ENCODE results near the gene MAP3K9. TPM values are rescaled to one million over a fixed set of nuclear protein-coding genes. Genes with fewer than 3 reads are reported as not detected.

Gene MAP3K9
- total RNA-seq, 4 donors from 2014 or later, result 0.29 to 2.8 (median 1.2) TPM

DNA sequence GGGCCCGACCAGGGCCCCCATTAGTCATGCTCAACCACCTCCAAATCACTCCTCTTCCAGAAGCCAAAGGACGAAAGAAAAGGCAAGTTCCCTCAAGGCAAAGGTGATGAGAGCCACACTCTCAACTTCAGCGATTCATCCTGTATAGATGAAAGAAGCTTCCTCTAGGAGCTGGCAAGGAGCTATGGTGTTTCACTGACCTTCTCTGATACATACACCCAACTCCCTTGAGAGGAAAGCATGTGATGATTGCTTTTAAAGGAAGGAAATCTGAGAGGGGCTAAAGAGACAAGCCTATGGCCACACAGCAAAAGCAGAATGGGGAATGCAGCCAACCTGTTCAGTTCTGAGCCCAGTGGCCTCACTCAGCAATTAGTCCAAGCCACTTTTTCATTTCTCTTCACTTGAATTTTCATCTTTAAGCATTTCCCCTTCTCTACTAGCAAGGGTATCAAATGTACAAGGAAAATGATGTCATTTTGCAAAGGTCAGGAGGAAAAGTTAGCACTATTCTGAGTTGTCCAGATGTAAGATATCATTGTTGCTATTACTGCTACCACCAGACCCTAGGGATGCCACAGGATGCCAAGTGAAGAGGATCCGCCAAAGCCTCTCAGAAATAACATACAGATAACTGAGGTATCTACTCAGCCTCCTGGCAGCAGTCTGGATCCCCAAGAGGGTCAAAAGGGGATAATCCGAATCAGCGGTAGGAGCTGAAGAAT, 82.5 kb downstream of the MAP3K9 start:
- intact Hi-C loops (cut with DNase I; ENCODE audit: low total_unique reads), result no loop called here
- Histone ChIP-seq H3K36me3 (no peaks in the 10 kb centered on the region), H3K9me3 (no peaks in the 10 kb centered on the region), H3K4me1 (no peaks in the 10 kb centered on the region), H3K4me3 (no peak overlapping the region), H3K27ac (no peak overlapping the region), H3K27me3 (no peaks in the 10 kb centered on the region)
- DNase-seq, result no peak
- no peak for TF ChIP-seq POLR2A (IDR thresholded peaks at IDR 0.05)
- TF ChIP-seq, protein P1, sequence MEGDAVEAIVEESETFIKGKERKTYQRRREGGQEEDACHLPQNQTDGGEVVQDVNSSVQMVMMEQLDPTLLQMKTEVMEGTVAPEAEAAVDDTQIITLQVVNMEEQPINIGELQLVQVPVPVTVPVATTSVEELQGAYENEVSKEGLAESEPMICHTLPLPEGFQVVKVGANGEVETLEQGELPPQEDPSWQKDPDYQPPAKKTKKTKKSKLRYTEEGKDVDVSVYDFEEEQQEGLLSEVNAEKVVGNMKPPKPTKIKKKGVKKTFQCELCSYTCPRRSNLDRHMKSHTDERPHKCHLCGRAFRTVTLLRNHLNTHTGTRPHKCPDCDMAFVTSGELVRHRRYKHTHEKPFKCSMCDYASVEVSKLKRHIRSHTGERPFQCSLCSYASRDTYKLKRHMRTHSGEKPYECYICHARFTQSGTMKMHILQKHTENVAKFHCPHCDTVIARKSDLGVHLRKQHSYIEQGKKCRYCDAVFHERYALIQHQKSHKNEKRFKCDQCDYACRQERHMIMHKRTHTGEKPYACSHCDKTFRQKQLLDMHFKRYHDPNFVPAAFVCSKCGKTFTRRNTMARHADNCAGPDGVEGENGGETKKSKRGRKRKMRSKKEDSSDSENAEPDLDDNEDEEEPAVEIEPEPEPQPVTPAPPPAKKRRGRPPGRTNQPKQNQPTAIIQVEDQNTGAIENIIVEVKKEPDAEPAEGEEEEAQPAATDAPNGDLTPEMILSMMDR (IDR thresholded peaks at IDR 0.05), result no peak

DNA sequence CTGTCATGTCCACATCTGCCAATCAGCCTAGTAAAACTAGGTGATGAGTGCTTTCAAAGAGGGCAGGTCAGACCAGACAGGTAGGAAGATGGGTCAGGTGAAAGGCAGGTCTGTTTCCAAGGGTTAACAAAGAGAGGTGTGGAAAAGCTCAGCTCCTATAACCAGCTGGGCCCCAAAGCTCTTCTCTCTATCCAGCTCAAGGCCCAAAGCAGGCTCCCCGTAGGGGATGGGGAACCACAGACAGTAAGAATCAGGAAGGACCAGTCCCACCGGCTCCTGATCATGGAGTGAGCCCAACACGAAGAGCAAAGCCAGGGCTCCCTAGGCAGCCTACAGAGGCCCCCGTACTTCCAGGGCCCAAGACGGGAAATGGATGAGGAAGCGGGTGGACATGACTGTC, 84.4 kb downstream of the MAP3K9 start:
- no peak overlapping the region for H3K27ac ChIP-seq
- no peaks in the 10 kb centered on the region for H3K36me3 ChIP-seq
- DNase-seq, result no peak
- no peaks in the 10 kb centered on the region for H3K27me3 ChIP-seq
- H3K4me1 ChIP-seq, result no peaks in the 10 kb centered on the region
- H3K9me3 ChIP-seq, result no peaks in the 10 kb centered on the region
- TF ChIP-seq, protein P1 (IDR thresholded peaks at IDR 0.05), result no peak
- TF ChIP-seq POLR2A (IDR thresholded peaks at IDR 0.05), result no peak
- intact Hi-C loops (cut with DNase I; ENCODE audit: low total_unique reads), result no loop called here
- H3K4me3 ChIP-seq, result no peak overlapping the region

DNA sequence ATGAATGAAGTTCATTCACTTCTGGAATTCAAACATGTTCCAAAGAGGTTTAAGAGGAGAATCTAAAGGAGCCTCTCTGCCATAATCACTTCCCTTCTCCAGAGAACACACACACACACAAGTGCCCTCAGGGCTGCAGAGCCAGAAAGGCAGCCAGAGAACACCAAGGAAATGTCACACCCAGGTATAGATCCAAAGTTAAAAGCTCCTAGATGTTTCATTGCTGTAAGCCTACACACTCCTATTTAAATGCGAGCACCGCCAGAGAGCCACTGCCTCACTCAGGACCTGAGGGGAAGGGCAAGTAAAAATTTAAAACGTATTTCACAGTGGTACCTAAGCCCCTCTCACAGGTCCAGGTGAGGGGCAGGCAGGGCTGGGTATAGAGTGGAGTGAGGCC, 85.2 kb downstream of the MAP3K9 start:
- Histone ChIP-seq H3K27ac (no peak overlapping the region), H3K27me3 (no peaks in the 10 kb centered on the region), H3K9me3 (no peaks in the 10 kb centered on the region), H3K4me1 (no peaks in the 10 kb centered on the region), H3K36me3 (no peaks in the 10 kb centered on the region), H3K4me3 (no peak overlapping the region)
- TF ChIP-seq POLR2A (IDR thresholded peaks at IDR 0.05), result no peak
- TF ChIP-seq, protein P1 (IDR thresholded peaks at IDR 0.05), result no peak
- DNase-seq, result no peak
- intact Hi-C loops (cut with DNase I; ENCODE audit: low total_unique reads), result no loop called here

DNA sequence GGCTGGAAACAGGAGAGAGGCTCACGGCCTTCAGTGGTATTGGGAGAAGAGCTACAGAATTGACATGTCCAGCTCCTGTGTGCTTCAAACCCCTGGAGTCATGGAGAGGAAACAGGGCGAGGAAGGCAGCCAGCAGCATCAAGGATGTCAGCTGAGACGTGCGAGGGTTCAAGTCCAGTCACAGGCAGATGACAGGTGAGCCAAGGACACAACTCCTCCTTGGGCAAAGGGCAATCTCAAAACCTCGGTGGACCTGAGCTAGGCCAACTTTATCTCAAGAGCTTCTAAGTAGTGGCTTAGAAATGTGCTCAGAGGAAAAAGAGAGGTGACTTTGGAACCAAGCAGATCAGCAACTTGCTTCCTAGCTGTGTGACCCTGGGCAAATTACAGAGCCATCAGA, 86.0 kb downstream of the MAP3K9 start:
- H3K36me3 ChIP-seq, result no peaks in the 10 kb centered on the region
- intact Hi-C loops (cut with DNase I; ENCODE audit: low total_unique reads), result no loop called here
- H3K9me3 ChIP-seq, result no peaks in the 10 kb centered on the region
- no peaks in the 10 kb centered on the region for H3K27me3 ChIP-seq
- no peak overlapping the region for H3K4me3 ChIP-seq
- TF ChIP-seq, protein P1 (IDR thresholded peaks at IDR 0.05), result no peak
- no peak for TF ChIP-seq POLR2A (IDR thresholded peaks at IDR 0.05)
- DNase-seq, result no peak
- no peak overlapping the region for H3K27ac ChIP-seq
- no peaks in the 10 kb centered on the region for H3K4me1 ChIP-seq

DNA sequence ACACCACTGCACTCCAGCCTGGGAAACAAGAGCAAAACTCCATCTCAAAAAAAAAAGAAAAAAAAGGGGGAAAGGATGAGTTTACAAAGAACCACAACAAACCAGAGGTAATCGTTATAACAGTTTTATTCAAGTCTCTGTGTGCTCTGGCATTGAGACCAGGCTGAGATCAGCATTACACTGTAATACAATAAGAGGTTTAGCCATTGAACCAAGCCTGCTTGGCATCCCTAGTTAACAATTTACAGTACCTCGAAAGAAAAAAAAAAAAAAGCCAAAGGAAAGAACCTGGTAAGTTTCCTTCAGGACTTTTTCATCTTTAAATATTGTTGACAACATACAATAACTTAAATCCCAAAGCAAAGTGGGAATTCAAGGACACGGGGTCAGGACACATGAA, 86.9 kb downstream of the MAP3K9 start:
- H3K9me3 ChIP-seq, result no peaks in the 10 kb centered on the region
- DNase-seq, result no peak
- no peaks in the 10 kb centered on the region for H3K27me3 ChIP-seq
- no peaks in the 10 kb centered on the region for H3K36me3 ChIP-seq
- intact Hi-C loops (cut with DNase I; ENCODE audit: low total_unique reads), result no loop called here
- H3K4me3 ChIP-seq, result no peak overlapping the region
- H3K27ac ChIP-seq, result no peak overlapping the region
- no peaks in the 10 kb centered on the region for H3K4me1 ChIP-seq
- TF ChIP-seq POLR2A (IDR thresholded peaks at IDR 0.05), result no peak
